C4-2B (cell line): ENCODE results near the gene ULK3.
"Not testable (repeated sequence)": the region's sequence is repeated elsewhere in the genome, so short reads cannot be mapped to it uniquely, and the experiment has no call there.

ENCODE experiments used
- H3K27ac ChIP-seq: fragments of 450-650 bp; 2 replicates; pipeline ENCODE4 v1.5.1; 2017
- ZFX ChIP-seq: fragments of 450-650 bp; IDR thresholded peaks from 2 replicates; pipeline ENCODE4 v1.6.1; 2017
- TF ChIP-seq, protein P1 (sequence below): fragments of 450-650 bp; conservative IDR thresholded peaks from 2 replicates; pipeline ENCODE4 v1.5.1; 2017; ENCODE audit warnings: mild to moderate bottlenecking

Gene ULK3

GRCh38 chr15:74888716-74889115 is 45.8 kb upstream of the ULK3 start:
- no peak overlapping the region for H3K27ac ChIP-seq
- TF ChIP-seq, protein P1, sequence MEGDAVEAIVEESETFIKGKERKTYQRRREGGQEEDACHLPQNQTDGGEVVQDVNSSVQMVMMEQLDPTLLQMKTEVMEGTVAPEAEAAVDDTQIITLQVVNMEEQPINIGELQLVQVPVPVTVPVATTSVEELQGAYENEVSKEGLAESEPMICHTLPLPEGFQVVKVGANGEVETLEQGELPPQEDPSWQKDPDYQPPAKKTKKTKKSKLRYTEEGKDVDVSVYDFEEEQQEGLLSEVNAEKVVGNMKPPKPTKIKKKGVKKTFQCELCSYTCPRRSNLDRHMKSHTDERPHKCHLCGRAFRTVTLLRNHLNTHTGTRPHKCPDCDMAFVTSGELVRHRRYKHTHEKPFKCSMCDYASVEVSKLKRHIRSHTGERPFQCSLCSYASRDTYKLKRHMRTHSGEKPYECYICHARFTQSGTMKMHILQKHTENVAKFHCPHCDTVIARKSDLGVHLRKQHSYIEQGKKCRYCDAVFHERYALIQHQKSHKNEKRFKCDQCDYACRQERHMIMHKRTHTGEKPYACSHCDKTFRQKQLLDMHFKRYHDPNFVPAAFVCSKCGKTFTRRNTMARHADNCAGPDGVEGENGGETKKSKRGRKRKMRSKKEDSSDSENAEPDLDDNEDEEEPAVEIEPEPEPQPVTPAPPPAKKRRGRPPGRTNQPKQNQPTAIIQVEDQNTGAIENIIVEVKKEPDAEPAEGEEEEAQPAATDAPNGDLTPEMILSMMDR, result no peak
- TF ChIP-seq ZFX, result no peak

DNA sequence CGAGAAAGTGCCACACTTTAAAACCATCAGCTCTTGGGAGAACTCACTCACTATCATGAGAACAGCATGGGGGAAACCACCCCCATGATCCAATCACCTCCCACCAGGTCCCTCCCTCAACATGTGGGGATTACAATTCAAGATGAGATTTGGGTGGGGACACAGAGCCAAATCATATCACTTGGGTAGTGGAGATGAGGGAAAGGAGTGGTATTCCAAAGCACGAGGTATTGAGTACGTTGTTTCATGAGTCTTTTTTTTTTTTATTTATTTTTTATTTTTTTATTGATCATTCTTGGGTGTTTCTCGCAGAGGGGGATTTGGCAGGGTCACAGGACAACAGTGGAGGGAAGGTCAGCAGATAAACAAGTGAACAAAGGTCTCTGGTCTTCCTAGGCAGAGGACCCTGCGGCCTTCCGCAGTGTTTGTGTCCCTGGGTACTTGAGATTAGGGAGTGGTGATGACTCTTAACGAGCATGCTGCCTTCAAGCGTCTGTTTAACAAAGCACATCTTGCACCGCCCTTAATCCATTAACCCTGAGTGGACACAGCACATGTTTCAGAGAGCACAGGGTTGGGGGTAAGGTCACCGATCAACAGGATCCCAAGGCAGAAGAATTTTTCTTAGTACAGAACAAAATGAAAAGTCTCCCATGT is 44.7 kb upstream of the ULK3 start:
- not testable (repeated sequence) for H3K27ac ChIP-seq

DNA sequence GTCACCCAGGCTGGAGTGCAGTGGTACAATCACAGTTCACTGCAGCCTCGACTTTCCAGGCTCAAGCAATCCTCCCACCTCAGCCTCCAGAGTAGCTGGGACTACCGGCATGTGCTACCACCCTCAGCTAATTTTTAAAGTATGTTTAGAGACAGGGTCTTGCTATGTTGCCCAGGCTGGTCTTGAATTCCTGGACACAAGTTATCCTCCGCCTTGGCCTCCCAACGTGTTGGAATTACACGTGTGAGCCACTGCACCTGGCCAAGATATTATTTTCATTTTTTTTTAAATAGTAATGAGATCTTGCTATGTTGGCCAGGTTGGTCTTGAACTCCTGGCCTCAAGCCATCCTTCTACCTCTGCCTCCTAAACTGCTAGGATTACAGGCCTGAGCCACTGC is 42.5 kb upstream of the ULK3 start:
- no peak overlapping the region for H3K27ac ChIP-seq
- no peak for TF ChIP-seq ZFX
- TF ChIP-seq, protein P1, result no peak

DNA sequence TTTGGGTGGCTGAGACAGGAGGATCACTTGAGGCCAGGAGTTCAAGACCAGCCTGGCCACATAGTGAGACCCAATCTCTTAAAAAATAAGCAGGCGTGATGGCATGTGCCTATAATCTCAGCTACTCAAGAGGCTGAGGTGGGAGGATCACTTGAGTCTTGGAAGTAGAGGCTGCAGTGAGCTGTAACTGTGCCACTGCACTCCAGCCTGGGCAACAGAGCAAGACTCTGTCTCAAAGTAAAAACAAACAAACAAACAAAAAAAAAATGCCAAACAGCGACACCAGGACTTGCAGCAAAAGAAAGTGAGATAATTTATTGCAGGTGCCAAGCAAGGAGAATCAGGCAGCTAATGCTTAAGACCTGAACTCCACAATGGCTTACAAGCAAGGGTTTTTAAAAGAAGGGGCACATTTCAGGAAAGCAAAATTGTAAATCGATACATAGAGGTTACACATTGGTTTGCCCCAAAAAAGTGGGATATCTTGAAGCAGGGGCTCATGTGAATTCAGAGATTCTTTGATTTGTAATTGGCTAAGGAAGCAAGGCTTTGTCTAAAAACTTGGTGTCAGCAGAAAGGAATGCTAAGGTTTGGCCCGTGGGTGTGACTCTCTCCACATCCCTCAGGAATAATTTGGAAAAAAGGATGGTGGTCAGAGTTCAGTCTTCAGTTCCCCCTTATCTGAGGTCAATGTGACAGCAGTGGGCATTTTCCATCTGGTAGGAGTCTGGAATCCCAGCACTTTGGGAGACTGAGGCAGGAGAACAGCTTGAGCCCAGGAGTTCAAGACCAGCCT is 41.7 kb upstream of the ULK3 start:
- TF ChIP-seq ZFX, result no peak
- TF ChIP-seq, protein P1, result no peak
- H3K27ac ChIP-seq, result no peak overlapping the region

DNA sequence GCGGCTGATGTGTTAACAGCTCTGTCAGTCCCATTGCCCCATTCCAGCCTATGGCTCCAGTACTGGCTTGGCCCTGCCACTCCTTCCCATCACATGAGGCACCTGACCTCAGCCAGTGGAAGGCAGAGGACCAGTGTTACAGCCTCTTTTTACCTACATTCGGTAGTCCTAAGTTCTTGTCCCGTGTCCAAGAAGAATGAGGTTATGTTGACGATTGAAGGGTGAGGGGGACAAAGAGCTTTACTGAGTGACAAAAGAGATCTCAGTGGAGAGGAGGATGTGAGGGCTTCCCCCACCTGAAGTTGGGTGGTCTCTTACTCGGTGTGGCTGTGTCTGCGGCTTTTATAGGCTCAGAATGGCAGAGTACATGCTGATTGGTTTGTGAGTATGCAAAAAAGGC is 39.6 kb upstream of the ULK3 start:
- no peak overlapping the region for H3K27ac ChIP-seq
- TF ChIP-seq, protein P1, result no peak
- no peak for TF ChIP-seq ZFX

DNA sequence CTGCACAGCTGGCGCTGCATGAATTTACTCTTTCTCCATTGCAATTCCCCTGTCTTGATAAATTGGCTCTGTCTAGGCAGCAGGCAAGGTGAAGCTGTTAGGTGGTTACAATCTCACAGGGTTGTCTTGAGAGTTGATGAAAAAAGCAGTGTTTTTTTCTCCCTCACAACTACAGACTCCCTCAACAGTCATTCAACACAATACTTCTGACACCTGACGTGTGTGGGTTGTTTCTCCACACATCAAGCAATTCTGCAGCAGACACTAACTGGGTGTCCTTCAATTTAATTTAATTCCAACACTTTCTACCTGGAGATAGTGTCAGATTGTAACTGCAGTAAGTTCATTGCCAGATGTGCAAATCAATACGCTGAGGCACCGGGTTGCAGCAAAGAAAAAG is 35.3 kb upstream of the ULK3 start:
- no peak overlapping the region for H3K27ac ChIP-seq
- TF ChIP-seq ZFX, result no peak
- TF ChIP-seq, protein P1, result no peak

DNA sequence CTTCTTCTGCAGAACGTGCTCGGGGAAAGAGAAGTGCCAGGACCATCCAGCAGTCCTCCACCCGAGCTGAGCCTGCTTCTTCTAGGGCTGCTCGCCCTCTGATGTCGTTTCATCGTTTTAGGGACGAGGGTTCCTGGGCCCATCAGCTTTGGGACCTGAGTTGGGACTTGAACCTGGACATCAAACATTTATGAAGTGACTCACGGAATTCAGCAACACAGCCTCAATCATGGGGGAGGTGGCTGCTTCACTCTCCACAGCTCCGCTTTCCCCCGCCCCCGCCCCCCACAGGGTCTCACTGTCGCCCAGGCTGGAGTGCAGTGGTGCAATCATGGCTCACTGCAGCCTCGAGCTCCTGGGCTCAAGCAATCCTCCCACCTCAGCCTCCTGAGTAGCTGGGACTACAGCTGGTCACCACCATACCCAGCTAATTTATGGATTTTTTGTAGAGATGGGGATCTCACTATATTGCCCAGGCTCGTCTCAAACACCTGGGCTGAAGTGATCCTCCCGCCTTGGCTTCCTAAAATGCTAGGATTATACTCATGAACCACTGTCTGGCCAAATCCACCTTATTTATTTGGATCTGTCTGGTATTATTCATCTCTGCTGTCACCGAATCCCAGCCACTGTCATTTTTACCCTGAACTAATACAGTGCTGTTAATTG is 30.9 kb upstream of the ULK3 start:
- peak overlapping the region; percentile 69 for H3K27ac ChIP-seq
- TF ChIP-seq ZFX, result no peak
- TF ChIP-seq, protein P1, result no peak
